ENCODE data around the gene TBC1D19. TPM values are rescaled to one million over a fixed set of nuclear protein-coding genes. Genes with fewer than 3 reads are reported as not detected.

Gene TBC1D19
- total RNA-seq, 1 experiment from 2014 or later, result 19.1 TPM

DNA sequence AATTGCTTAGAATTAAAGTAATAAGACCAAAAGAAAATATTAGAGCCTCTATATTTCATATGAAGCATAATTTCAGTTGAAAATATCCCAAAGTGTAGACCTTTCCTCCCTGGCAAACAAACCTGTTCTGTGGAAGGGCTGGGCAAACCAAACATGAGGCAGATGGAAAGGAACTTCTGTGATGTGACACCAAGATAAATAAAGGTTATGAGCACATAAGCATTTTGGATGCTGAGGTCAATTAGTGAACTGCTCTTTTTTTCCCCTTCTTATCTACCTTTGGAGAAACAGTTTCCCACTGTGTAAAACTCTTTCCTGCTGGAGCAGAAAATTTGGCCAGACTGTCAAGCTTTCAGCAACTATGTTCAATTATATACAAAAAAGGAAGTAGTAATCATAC, 167.1 kb downstream of the TBC1D19 start:
- no peaks in the 10 kb centered on the region for H3K4me1 ChIP-seq
- TF ChIP-seq CTCF (IDR thresholded peaks at IDR 0.05; ENCODE audit: insufficient read depth in 1 of 2, low read depth in 1 of 2, low read length in 1 of 2, severe bottlenecking in 1 of 2, unreplicated experiment in 1 of 2), result no peak
- no peaks in the 10 kb centered on the region for H3K9me3 ChIP-seq
- H3K4me3 ChIP-seq (ENCODE audit: low read depth, low read length), result no peak overlapping the region
- Mint-ChIP-seq H3K9me3 (ENCODE audit: unreplicated experiment) (no peaks in the 10 kb centered on the region), H3K4me1 (ENCODE audit: low read depth, unreplicated experiment) (no peaks in the 10 kb centered on the region), H3K27ac (ENCODE audit: unreplicated experiment) (no peak overlapping the region), H3K27me3 (ENCODE audit: insufficient read depth, unreplicated experiment) (no peaks in the 10 kb centered on the region), H3K36me3 (ENCODE audit: insufficient read depth, unreplicated experiment) (peaks cover 6% of the 10 kb centered on the region), H3K4me3 (ENCODE audit: unreplicated experiment) (no peak overlapping the region)
- ChIA-PET POLR2A (no interaction called here), CTCF (no interaction called here)
- intact Hi-C loops (cut with micrococcal nuclease; ENCODE audit: unreplicated experiment), result no loop called here
- no peak for DNase-seq
- H3K27me3 ChIP-seq (replicated peaks; ENCODE audit: control insufficient read depth, insufficient read depth, low read length), result no peaks in the 10 kb centered on the region
- no TSS peak for BruUV-seq (replicated peaks)
- no peaks in the 10 kb centered on the region for H3K36me3 ChIP-seq (ENCODE audit: control insufficient read depth, insufficient read depth, low read length)

GRCh38 chr4:26751838-26752237, 168.0 kb downstream of the TBC1D19 start:
- CTCF ChIA-PET, result no interaction called here

DNA sequence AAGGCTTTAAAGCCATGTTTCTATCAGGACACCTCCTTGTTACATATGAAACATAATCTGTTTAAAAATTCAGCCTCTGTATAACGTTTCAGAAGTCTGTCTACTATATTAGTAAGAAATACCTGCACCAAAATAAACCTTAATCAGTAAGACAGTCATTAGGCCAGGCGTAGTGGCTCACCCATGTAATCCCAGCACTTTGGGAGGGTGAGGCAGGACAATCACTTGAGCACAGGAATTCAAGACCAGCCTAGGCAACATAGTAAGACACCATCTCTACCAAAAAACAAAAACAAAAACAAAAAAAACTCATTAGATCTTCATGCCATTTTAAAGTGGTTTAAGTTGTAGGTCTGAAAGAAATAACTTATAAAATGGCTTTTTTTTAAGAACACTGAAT, 169.3 kb downstream of the TBC1D19 start:
- peaks cover 8% of the 10 kb centered on the region for H3K36me3 Mint-ChIP-seq (ENCODE audit: insufficient read depth, unreplicated experiment)

More at GRCh38 chr4:26751838-26752237, 168.0 kb downstream of the TBC1D19 start:
- TF ChIP-seq CTCF (IDR thresholded peaks at IDR 0.05; ENCODE audit: insufficient read depth in 1 of 2, low read depth in 1 of 2, low read length in 1 of 2, severe bottlenecking in 1 of 2, unreplicated experiment in 1 of 2), result no peak
- no peak overlapping the region for H3K4me3 ChIP-seq (ENCODE audit: low read depth, low read length)
- no peaks in the 10 kb centered on the region for H3K27me3 ChIP-seq (replicated peaks; ENCODE audit: control insufficient read depth, insufficient read depth, low read length)
- H3K9me3 ChIP-seq, result no peaks in the 10 kb centered on the region
- no peaks in the 10 kb centered on the region for H3K36me3 ChIP-seq (ENCODE audit: control insufficient read depth, insufficient read depth, low read length)
- BruUV-seq (replicated peaks), result no TSS peak
- DNase-seq, result no peak
- H3K9me3 Mint-ChIP-seq (ENCODE audit: unreplicated experiment), result no peaks in the 10 kb centered on the region
- peaks cover under 1% of the 10 kb centered on the region for H3K36me3 Mint-ChIP-seq (ENCODE audit: insufficient read depth, unreplicated experiment)
- intact Hi-C loops (cut with micrococcal nuclease; ENCODE audit: unreplicated experiment), result no loop called here
- POLR2A ChIA-PET, result no interaction called here
- no peak overlapping the region for H3K4me3 Mint-ChIP-seq (ENCODE audit: unreplicated experiment)
- no peaks in the 10 kb centered on the region for H3K4me1 Mint-ChIP-seq (ENCODE audit: low read depth, unreplicated experiment)
- no peaks in the 10 kb centered on the region for H3K27me3 Mint-ChIP-seq (ENCODE audit: insufficient read depth, unreplicated experiment)
- no peak overlapping the region for H3K27ac Mint-ChIP-seq (ENCODE audit: unreplicated experiment)
- H3K4me1 ChIP-seq, result no peaks in the 10 kb centered on the region

More for the DNA sequence above, 169.3 kb downstream of the TBC1D19 start:
- no peak for DNase-seq
- BruUV-seq (replicated peaks), result no TSS peak
- Histone ChIP-seq H3K9me3 (no peaks in the 10 kb centered on the region), H3K36me3 (ENCODE audit: control insufficient read depth, insufficient read depth, low read length) (no peaks in the 10 kb centered on the region), H3K4me1 (no peaks in the 10 kb centered on the region), H3K27me3 (replicated peaks; ENCODE audit: control insufficient read depth, insufficient read depth, low read length) (no peaks in the 10 kb centered on the region), H3K4me3 (ENCODE audit: low read depth, low read length) (no peak overlapping the region)
- Mint-ChIP-seq H3K9me3 (ENCODE audit: unreplicated experiment) (no peaks in the 10 kb centered on the region), H3K27me3 (ENCODE audit: insufficient read depth, unreplicated experiment) (no peaks in the 10 kb centered on the region), H3K27ac (ENCODE audit: unreplicated experiment) (no peak overlapping the region), H3K4me3 (ENCODE audit: unreplicated experiment) (no peak overlapping the region), H3K4me1 (ENCODE audit: low read depth, unreplicated experiment) (no peaks in the 10 kb centered on the region)
- ChIA-PET POLR2A (no interaction called here), CTCF (interaction anchor here (0.5 kb wide), 1 partner anchor 40 kb away, joined by 3 read pairs; no protein-coding TSS in a partner anchor)
- no peak for TF ChIP-seq CTCF (IDR thresholded peaks at IDR 0.05; ENCODE audit: insufficient read depth in 1 of 2, low read depth in 1 of 2, low read length in 1 of 2, severe bottlenecking in 1 of 2, unreplicated experiment in 1 of 2)
- intact Hi-C loops (cut with micrococcal nuclease; ENCODE audit: unreplicated experiment), result no loop called here

Data from Caco-2 (cell line).